AG10803 (cell line): Measurements from ENCODE around the gene GDI2.

Source experiments
- DNase-seq: peaks from one replicate; pipeline ENCODE4 v3.0.0; 2010; ENCODE audit warnings: low read depth
- H3K4me3 ChIP-seq: 2 replicates; pipeline ENCODE4 v1.5.1; 2011; ENCODE audit warnings: mild to moderate bottlenecking, low read length, control low read depth
- CTCF ChIP-seq: conservative IDR thresholded peaks from 2 replicates; pipeline ENCODE4 v1.5.1; 2011; ENCODE audit warnings: mild to moderate bottlenecking, low read length, control low read depth, inconsistent platforms

Gene GDI2

GRCh38 chr10:5757766-5758517 lies 55.3 kb downstream of the GDI2 start:
- H3K4me3 ChIP-seq, result no peak overlapping the region
- DNase-seq, result no peak
- TF ChIP-seq CTCF, result no peak

- no peak overlapping the region for H3K4me3 ChIP-seq
- no peak for TF ChIP-seq CTCF
- peak; percentile 81 for DNase-seq
These were observed 60.8 kb downstream of the GDI2 start for GRCh38 chr10:5752301-5752871.

- TF ChIP-seq CTCF, result no peak
- no peak for DNase-seq
These were observed 61.5 kb downstream of the GDI2 start for GRCh38 chr10:5751601-5752253.

GRCh38 chr10:5748394-5748803 lies 64.8 kb downstream of the GDI2 start:
- no peak for TF ChIP-seq CTCF
- no peak overlapping the region for H3K4me3 ChIP-seq
- no peak for DNase-seq

More at GRCh38 chr10:5751601-5752253, 61.5 kb downstream of the GDI2 start:
- H3K4me3 ChIP-seq, result no peak overlapping the region

- DNase-seq, result no peak
- TF ChIP-seq CTCF, result no peak
- H3K4me3 ChIP-seq, result no peak overlapping the region
These were observed 67.0 kb downstream of the GDI2 start for GRCh38 chr10:5746197-5746596.

- no peak for DNase-seq
- no peak for TF ChIP-seq CTCF
- no peak overlapping the region for H3K4me3 ChIP-seq
These were observed 68.4 kb downstream of the GDI2 start for GRCh38 chr10:5744849-5745248.
